D721Med (cell line): ENCODE measurements around the gene SSBP4.

ENCODE experiments used
- DNase-seq: peaks from one replicate; pipeline ENCODE4 v3.0.0; 2011; ENCODE audit warnings: low spot score; ENCODE audit not compliant: insufficient read length
- FAIRE-seq: peaks from 2 replicates; lab custom pipeline; 2011; peaks lifted over from hg19 to GRCh38; lab: Jason Lieb, UNC
- CTCF ChIP-seq: IDR thresholded peaks from 2 replicates; pipeline ENCODE4 v1.5.1; 2012; ENCODE audit warnings: mild to moderate bottlenecking, control low read depth; ENCODE audit not compliant: insufficient read depth; ENCODE audit errors: missing control alignments

SSBP4 gene

GRCh38 chr19:18461471-18461870 lies 42.3 kb downstream of the SSBP4 start:
- no peak for FAIRE-seq
- no peak for TF ChIP-seq CTCF

GRCh38 chr19:18464646-18465045 lies 45.4 kb downstream of the SSBP4 start:
- TF ChIP-seq CTCF: no peak
- DNase-seq (no peak), FAIRE-seq (no peak)

More at GRCh38 chr19:18461471-18461870, 42.3 kb downstream of the SSBP4 start:
- no peak for DNase-seq

DNA sequence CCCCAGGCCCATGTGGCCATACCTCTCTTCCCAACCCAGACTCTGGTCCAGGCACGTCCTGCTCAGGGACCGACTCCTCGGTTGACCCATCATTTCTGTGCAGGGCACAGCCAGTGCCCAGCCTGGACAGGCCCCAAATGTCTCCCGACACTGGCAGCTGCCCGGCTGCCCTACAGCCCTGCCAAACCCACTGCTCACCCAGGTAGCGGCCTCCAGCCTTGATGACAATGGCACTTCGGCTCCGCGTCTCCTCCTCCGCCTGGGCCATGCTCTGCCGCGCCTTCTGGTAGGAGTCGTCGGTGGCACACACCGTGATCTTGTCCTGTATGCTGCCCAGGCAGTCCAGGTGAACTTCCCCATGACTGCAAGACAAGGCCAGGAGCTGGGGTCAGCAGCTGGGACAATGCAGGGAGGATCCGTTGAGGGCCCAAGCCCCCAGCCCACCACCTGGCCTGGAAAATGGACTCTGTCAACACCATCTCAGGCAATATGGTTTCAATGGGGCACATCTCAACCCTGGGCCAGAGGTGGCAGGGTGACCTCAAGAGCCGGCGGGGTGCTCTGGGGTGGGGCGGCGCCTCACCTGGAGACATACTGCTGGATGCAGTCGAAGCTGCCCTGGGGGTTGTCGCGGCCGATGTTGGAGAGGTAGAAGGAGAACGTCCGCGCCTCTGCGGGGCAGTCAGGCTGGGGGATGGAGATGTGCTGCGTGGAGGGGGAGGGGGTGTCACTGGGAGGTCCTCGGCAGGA lies 46.2 kb downstream of the SSBP4 start:
- DNase-seq: no peak
- TF ChIP-seq CTCF: no peak
- no peak for FAIRE-seq

- FAIRE-seq (no peak), DNase-seq (no peak)
- no peak for TF ChIP-seq CTCF
These were observed 46.8 kb downstream of the SSBP4 start for GRCh38 chr19:18465964-18466339.

DNA sequence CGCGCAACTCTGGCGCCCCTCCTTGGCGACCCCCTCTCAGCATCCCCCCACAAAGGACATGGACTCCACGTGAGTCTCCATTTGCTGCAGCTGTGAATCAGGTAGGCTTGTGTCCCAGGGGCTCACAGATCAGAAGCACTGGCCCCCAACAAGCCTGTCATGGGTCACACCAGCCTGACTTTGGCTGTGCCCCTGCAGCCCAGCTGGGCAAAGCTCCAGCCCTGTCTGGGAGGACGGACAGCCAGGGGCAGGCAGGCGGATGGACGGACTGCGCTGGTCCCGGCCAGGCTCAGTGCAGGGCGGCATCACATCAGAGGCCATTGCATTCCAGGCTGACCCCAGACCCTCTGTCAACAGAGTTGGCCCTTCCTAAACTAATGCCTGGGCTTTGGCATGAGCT lies 47.2 kb downstream of the SSBP4 start:
- no peak for DNase-seq
- no peak for FAIRE-seq
- no peak for TF ChIP-seq CTCF

DNA sequence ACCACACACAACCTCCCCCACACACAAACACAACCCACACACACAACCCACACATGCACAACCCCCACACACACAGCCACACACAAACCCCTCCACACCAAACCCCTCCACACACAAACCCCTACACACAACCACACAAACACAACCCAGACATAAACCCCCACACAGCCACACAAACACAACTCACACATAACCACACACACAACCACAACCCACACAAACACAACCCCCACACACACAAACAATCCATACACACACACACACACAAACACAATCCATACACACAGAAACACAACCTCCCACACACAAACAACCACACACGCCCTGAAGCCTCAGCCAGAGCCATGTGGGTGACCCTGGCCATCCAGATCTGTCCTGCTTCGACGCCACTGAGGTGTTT lies 48.8 kb downstream of the SSBP4 start:
- TF ChIP-seq CTCF: no peak
- no peak for DNase-seq
- FAIRE-seq: no peak

DNA sequence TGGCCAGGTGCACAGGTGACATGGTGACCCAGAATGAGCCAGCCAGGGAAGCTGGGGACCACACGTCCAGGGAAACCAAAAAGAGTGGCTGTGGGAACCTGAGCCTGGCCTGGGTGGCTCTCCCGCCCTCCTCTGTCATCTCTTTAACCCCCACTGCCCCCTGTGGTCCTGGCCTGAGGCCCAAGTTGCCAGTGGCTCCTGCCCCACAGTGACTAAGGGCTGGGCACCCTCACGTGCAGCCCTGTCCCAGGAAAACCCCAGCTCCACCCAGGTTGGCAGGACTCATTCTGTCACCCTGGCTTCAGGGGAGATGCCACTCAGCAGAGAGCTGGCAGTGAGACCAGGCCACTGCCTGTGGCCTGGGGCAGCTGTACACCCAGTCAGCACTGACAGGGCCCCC lies 49.3 kb downstream of the SSBP4 start:
- TF ChIP-seq CTCF: no peak
- FAIRE-seq: no peak
- DNase-seq: no peak
